Measurements from ENCODE around the gene BORCS5.

BORCS5 gene

DNA sequence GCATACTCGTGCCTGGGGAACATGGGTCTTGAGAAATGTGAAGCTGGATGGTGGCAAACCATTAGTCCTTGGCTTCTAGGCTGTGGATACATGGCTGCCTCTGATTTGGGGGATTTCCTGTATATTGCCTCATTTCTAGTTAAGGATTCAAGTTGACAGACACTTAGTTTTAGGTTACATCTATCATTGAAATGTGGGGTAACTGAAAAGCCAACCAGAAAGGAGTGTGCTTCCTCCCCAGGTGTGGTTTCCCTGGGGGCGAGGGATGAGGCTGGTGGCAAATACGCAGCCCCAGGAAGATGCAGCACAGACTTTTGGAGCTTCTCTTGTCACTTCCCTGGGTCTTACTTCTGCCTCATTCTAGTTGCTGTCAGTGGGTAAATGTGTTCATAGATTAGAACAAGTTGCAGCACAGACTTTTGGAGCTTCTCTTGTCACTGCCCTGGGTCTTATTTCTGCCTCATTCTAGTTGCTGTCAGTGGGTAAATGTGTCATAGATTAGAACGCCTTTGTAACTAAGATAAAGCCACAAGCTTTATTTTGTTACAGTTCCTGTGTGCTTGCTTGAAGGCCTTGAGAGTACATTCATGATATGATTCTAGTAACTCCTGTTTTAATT lies 85.1 kb downstream of the BORCS5 start:
- H3K4me3 ChIP-seq (ENCODE audit: low read depth, low read length): no peak overlapping the region
- DNase-seq (ENCODE audit: low read depth, low spot score): no peak
- TF ChIP-seq, protein P1, sequence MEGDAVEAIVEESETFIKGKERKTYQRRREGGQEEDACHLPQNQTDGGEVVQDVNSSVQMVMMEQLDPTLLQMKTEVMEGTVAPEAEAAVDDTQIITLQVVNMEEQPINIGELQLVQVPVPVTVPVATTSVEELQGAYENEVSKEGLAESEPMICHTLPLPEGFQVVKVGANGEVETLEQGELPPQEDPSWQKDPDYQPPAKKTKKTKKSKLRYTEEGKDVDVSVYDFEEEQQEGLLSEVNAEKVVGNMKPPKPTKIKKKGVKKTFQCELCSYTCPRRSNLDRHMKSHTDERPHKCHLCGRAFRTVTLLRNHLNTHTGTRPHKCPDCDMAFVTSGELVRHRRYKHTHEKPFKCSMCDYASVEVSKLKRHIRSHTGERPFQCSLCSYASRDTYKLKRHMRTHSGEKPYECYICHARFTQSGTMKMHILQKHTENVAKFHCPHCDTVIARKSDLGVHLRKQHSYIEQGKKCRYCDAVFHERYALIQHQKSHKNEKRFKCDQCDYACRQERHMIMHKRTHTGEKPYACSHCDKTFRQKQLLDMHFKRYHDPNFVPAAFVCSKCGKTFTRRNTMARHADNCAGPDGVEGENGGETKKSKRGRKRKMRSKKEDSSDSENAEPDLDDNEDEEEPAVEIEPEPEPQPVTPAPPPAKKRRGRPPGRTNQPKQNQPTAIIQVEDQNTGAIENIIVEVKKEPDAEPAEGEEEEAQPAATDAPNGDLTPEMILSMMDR (IDR thresholded peaks at IDR 0.05; ENCODE audit: insufficient read depth, low read length, missing control alignments): no peak
- ChIA-PET POLR2A (no interaction called here), CTCF (interaction anchor here (0.9 to 1.0 kb wide), 2 partner anchors 65 to 121 kb away, joined by 4 to 5 read pairs; partner anchors contain the start of gene DUSP16)

DNA sequence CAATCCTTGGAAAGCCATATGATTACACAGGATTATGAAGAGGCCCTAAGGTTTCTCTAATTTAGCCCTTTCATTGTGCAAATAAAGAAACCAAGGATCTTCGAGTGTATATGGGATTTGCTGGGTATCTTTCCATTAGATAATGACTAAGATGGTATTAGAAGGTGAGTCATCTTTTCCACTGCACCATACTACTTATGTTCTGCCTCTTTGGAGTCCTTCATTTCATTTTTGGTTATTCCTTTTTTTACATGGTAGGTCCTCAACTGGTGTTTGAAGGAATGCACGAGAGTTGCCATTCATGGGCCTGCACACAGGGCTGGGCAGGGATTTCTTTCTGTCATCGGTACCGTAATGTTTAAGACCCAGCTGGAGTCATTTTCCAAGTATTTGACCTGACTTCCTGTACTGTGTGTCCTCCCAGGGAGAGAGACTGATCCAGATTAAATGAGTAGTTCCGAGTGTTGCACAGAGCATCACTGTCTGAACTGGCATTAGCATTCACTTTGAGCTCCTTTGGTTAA lies 85.7 kb downstream of the BORCS5 start:
- DNase-seq (ENCODE audit: low read depth, low spot score): no peak
- TF ChIP-seq, protein P1 (IDR thresholded peaks at IDR 0.05; ENCODE audit: insufficient read depth, low read length, missing control alignments): no peak
- ChIA-PET CTCF (interaction anchor here (1.0 kb wide), 1 partner anchor 65 kb away, joined by 4 read pairs; no protein-coding TSS in a partner anchor), POLR2A (no interaction called here)
- no peak overlapping the region for H3K4me3 ChIP-seq (ENCODE audit: low read depth, low read length)

DNA sequence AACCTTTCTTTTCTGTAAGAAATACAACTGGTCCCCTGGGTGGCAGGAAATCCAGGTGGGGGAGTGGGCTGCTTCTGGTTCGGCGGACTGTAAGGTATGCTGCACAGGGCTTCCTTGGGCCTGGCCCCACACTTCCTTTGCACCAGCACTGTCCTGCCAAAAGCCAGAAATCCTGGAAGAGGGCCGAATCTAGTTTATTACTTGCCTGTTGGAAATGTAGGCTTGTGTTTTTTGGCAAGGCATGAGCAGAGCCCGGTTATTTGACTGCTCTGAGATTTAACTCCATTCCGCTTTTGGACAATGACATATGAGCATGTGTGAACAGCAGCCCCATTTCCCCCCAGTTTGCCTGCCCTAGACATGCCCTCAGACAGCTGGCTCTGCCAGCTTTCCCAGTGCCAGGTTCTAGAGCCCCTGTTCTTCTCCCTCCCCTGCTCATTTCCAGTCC lies 86.6 kb downstream of the BORCS5 start:
- DNase-seq (ENCODE audit: low read depth, low spot score): no peak
- POLR2A ChIA-PET: no interaction called here
- CTCF ChIA-PET: no interaction called here
- TF ChIP-seq, protein P1 (IDR thresholded peaks at IDR 0.05; ENCODE audit: insufficient read depth, low read length, missing control alignments): no peak
- H3K4me3 ChIP-seq (ENCODE audit: low read depth, low read length): no peak overlapping the region

DNA sequence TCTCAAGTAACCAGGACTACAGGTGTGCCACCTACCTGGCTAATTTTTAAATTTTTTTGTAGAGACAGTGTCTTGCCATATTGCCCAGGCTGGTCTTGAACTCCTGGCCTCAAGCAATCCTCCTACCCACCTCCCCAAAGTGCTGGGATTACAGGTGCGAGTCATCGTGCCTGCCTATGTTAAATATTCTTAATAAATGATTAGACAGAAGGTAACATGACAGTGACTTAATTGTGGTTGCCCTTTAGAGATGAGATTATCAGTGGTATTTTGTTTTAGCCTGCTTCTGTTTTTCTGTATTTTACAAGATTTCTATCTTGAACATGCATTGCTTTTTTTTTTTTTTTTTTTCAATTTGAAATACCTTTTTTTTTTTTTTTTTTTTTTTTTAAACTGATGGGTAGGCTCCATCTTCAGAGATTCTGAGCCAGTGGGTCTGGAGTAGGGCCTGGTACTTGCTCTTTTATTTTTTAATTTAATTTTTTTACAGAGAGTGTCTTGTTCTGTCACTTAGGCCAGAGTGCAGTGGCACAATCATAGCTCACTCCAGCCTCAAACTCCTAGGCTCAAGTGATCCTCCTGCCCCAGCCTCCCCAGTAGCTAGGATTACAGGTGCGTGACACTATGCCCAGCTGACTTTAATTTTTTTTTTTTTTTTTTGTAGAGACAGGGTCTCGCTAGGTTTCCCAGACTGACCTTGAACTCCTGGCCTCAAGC lies 88.4 kb downstream of the BORCS5 start:
- TF ChIP-seq, protein P1 (IDR thresholded peaks at IDR 0.05; ENCODE audit: insufficient read depth, low read length, missing control alignments): no peak
- CTCF ChIA-PET: no interaction called here
- POLR2A ChIA-PET: no interaction called here
- DNase-seq (ENCODE audit: low read depth, low spot score): no peak
- H3K4me3 ChIP-seq (ENCODE audit: low read depth, low read length): no peak overlapping the region

DNA sequence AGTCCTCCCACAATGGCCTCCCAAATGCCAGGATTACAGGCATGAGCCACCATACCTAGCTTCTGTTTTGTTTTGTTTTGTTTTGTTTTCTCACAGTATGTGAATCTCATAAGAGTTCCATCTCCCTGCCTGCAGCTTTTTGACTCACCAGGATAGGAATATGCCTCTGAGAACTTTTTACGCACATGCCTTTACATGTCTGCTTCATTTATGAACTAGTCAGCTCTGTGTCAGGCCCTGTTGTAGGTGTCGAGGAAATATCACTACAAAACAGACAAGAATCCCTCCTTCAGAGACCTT lies 89.0 kb downstream of the BORCS5 start:
- TF ChIP-seq, protein P1 (IDR thresholded peaks at IDR 0.05; ENCODE audit: insufficient read depth, low read length, missing control alignments): no peak
- POLR2A ChIA-PET: no interaction called here
- CTCF ChIA-PET: no interaction called here
- DNase-seq (ENCODE audit: low read depth, low spot score): no peak
- no peak overlapping the region for H3K4me3 ChIP-seq (ENCODE audit: low read depth, low read length)

DNA sequence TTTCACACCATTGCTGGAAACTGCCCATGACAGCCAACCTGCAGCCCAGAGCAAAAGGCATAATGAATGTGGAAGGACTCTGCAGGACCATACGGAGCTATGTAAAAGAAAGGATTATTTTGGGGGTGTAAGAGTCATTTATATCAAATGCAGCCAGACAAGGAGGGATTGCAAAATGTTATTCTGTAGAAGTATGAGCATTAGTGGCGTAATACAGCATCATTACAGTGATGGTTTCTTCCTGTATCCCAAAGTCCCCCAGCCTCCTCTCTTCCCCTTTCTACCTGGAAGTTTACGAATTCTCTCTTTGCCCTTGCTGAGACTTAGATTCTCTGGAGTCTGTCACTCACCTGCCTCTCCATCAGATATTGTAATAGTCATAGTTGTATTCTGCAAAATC lies 89.9 kb downstream of the BORCS5 start:
- no peak for DNase-seq (ENCODE audit: low read depth, low spot score)
- TF ChIP-seq, protein P1 (IDR thresholded peaks at IDR 0.05; ENCODE audit: insufficient read depth, low read length, missing control alignments): no peak
- CTCF ChIA-PET: no interaction called here
- POLR2A ChIA-PET: no interaction called here
- H3K4me3 ChIP-seq (ENCODE audit: low read depth, low read length): no peak overlapping the region
